ENCODE results near the gene GKN1.
"Not testable (repeated sequence)": the region's sequence is repeated elsewhere in the genome, so short reads cannot be mapped to it uniquely, and the experiment has no call there.

Gene GKN1

DNA sequence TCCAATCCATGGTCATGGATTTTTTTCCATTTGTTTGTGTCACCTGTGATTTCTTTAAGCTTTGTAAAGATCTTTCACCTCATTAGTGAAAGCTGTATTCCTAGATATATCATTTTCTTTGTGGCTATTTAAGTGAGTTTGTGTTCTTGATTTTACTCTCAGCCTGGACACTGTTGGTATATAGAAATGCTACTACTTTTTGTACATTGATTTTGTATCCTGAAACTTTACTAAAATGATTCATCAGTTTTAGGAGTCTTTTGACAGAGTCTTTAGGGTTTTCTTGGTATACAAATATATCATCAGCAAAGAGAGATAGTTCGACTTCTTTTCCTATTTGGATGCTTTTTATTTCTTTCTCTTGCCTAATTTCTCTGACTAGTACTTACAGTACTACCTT is 34.1 kb upstream of the GKN1 start:
- H3K27me3 Mint-ChIP-seq = peaks cover 70% of the 10 kb centered on the region
- H3K9me3 Mint-ChIP-seq = no peaks in the 10 kb centered on the region
- no peak overlapping the region for H3K27ac Mint-ChIP-seq (ENCODE audit: low read depth)
- H3K4me3 Mint-ChIP-seq = no peak overlapping the region
- DNase-seq (ENCODE audit: low spot score in 2 of 2) (no peak), ATAC-seq (replicated peaks; ENCODE audit: extremely low read depth, poor library complexity, severe bottlenecking) (no peak)
- peaks cover 6% of the 10 kb centered on the region for H3K4me1 Mint-ChIP-seq
- H3K36me3 Mint-ChIP-seq (ENCODE audit: insufficient read depth) = no peaks in the 10 kb centered on the region

DNA sequence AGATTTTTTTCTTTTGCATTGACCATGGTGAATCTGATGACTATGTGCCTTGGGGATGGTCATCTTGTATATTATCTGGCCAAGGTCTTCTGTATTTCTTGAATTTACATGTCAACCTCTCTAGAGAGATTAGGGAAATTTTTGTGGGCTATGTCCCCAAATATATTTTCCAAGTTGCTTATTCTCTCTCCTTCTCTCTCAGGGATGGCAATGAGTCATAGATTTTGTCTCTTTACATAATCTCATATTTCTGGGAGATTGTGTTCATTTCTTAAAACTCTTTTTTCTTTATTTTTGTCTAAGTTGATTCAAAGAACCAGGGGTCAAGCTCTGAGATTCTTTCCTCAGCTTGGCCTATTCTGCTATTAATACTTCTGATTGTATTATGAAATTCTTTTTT is 31.6 kb upstream of the GKN1 start:
- Mint-ChIP-seq H3K9me3 (no peaks in the 10 kb centered on the region), H3K27me3 (peaks cover 82% of the 10 kb centered on the region), H3K4me1 (peaks cover 6% of the 10 kb centered on the region), H3K27ac (ENCODE audit: low read depth) (no peak overlapping the region), H3K4me3 (no peak overlapping the region), H3K36me3 (ENCODE audit: insufficient read depth) (no peaks in the 10 kb centered on the region)
- DNase-seq (ENCODE audit: low spot score in 2 of 2) (no peak), ATAC-seq (replicated peaks; ENCODE audit: extremely low read depth, poor library complexity, severe bottlenecking) (no peak)

DNA sequence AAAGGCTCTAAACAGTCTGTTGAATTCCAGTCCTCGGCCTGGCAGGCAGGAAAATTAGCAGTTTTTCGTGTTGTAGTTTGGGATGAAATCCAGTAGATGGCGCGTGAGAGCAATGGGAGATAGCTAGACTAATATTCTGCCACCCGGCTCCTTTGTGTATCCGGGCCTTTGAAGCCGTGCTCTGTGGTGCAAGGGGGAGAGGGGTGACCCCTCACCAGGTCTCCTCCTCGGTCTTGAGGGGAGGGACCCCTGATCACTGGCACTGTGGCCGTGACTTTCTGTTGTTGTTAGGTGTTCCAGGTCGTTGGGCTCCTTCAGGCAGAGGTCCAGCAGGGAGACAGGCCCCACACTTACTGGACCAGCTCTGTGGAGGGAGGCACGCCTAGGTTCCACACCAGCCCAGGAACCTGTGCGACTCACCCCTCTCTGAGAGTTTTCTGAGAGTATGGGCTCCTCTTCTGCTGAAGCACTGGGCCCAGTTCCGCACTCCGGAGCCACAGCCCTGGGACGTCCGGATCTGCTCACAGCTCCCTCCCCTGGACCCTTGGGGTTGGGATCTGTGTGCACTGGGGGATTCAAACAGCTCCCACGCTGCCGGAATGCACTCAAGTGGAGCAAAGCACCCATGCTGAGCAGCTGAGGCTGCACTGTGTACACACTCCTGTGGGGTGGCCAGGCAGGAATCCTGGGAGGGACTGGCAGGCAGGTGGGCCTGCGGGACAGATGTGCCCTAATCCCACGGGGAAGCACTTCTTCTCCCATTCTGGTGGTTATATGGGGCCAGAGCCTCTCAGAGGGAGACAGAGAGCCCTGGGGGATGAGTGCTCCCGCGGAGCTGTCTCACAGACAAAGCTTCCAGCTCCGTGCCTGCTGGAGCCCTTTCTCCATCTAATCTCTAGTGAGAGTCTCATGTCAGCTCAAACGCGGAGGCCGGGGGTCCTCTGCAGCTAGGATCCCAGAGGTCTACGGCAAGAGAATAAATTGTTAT is 30.6 kb upstream of the GKN1 start:
- H3K27me3 Mint-ChIP-seq = peaks cover 90% of the 10 kb centered on the region
- peaks cover 6% of the 10 kb centered on the region for H3K4me1 Mint-ChIP-seq
- H3K4me3 Mint-ChIP-seq = no peak overlapping the region
- no peak overlapping the region for H3K27ac Mint-ChIP-seq (ENCODE audit: low read depth)
- peak; percentile 67 for ATAC-seq (replicated peaks; ENCODE audit: extremely low read depth, poor library complexity, severe bottlenecking)
- H3K9me3 Mint-ChIP-seq = no peaks in the 10 kb centered on the region
- no peaks in the 10 kb centered on the region for H3K36me3 Mint-ChIP-seq (ENCODE audit: insufficient read depth)
- peak; percentile 44 to 45 for DNase-seq (ENCODE audit: low spot score in 2 of 2)

DNA sequence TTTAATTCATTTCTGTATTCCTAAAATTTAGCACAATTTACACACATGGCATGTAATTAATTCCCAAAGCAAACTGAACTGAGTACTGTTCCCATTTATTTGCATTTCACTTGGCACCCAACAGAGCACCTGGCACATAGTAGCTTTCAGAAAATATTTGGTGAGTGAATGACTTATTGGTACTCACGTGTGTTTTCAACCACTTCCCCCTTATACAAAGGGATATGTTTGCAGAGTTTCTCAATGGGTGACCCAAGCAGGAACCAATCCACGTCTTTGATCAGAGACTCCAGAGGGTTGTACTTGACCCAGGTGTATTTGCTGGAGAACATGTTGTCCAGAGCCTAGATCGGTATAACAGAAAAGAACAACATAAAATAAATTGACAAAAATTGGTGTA is 28.3 kb upstream of the GKN1 start:
- no peaks in the 10 kb centered on the region for H3K9me3 Mint-ChIP-seq
- H3K27ac Mint-ChIP-seq (ENCODE audit: low read depth) = no peak overlapping the region
- DNase-seq (ENCODE audit: low spot score in 2 of 2) (no peak), ATAC-seq (replicated peaks; ENCODE audit: extremely low read depth, poor library complexity, severe bottlenecking) (no peak)
- no peak overlapping the region for H3K4me3 Mint-ChIP-seq
- H3K36me3 Mint-ChIP-seq (ENCODE audit: insufficient read depth) = no peaks in the 10 kb centered on the region
- H3K4me1 Mint-ChIP-seq = peaks cover 6% of the 10 kb centered on the region
- H3K27me3 Mint-ChIP-seq = peaks cover 83% of the 10 kb centered on the region

DNA sequence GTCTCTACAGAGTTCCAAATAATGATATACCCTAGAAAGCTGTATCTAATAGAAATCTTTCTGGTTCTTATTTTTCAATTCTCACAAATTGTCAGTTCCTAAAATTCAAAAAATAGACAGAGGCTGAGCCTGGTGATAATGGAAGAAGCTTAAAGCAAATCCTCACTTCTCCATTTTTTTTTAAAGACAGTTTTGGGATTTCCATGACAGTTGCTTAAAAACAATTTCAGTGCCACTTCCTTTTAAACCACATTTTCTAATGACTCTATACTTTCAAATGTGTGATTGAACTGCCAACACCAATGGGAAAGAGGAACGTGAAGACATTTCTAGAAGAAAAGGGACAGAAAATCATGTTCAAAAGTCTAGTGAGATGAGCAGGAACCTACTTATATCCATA is 25.7 kb upstream of the GKN1 start:
- Mint-ChIP-seq H3K27me3 (peaks cover 81% of the 10 kb centered on the region), H3K4me1 (peaks cover under 1% of the 10 kb centered on the region), H3K36me3 (ENCODE audit: insufficient read depth) (peaks cover 1% of the 10 kb centered on the region), H3K4me3 (no peak overlapping the region), H3K9me3 (no peaks in the 10 kb centered on the region), H3K27ac (ENCODE audit: low read depth) (no peak overlapping the region)
- DNase-seq (ENCODE audit: low spot score in 2 of 2) (no peak), ATAC-seq (replicated peaks; ENCODE audit: extremely low read depth, poor library complexity, severe bottlenecking) (no peak)

DNA sequence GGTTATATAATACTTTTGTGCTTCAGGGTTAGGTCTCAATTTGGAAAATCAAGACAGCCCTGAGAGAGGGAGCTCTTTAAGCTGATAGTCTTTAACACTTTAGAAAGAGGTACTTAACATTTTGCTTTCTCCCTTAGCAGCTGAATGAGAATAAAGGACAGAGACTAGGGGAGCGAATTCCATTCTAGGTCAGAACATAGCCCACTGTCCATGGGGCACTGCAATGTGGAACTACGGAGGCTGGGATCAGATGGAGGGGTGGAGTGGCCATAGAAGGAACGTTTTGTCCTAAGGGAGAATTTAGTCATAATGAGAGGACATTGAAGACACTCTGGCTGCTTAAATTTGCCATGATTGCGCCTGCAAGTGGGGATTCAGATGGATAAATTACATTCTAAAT is 22.5 kb upstream of the GKN1 start:
- ATAC-seq (replicated peaks; ENCODE audit: extremely low read depth, poor library complexity, severe bottlenecking) (no peak), DNase-seq (ENCODE audit: low spot score in 2 of 2) (no peak)
- H3K27ac Mint-ChIP-seq (ENCODE audit: low read depth) = no peak overlapping the region
- peaks cover 64% of the 10 kb centered on the region for H3K27me3 Mint-ChIP-seq
- no peaks in the 10 kb centered on the region for H3K9me3 Mint-ChIP-seq
- no peaks in the 10 kb centered on the region for H3K4me1 Mint-ChIP-seq
- peaks cover 1% of the 10 kb centered on the region for H3K36me3 Mint-ChIP-seq (ENCODE audit: insufficient read depth)
- no peak overlapping the region for H3K4me3 Mint-ChIP-seq

DNA sequence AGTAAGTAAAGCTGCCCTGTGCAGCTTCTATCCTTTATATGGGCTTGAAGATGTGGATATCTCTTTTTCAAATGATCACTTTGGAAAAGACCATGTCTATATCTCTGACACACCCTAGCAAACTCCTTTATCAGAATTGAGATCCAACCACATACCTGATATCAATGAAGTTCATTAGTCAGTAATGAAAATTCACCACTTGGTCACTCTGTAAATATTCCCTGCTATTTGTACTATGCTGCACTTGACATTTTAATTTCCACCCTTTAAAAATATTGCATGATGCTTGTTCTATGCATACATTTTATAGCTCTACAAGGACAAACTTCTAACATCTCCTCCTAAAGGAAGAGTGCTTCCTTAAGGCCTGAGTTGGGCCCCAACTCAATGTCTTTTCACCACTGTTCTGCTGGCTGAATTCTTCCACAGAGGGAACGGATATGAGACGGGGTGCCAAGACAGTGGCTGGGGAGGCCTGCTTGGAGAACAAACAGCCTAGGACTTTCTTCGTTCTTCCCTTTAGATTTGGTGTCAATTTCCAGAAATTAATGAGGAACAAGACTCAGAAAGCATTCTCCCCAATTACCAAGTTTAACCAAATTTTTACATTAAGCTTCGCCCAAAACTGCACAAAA is 21.4 kb upstream of the GKN1 start, which contains the start of gene GKN2:
Gene GKN2, minus strand, starts transcription at position 7 of the 635 bp plus-strand sequence. CDS start 32 bp downstream, outside the sequence.
- Mint-ChIP-seq H3K4me1 (no peaks in the 10 kb centered on the region), H3K27ac (ENCODE audit: low read depth) (no peak within 1 kb of the TSS), H3K4me3 (no peak within 1 kb of the TSS), H3K36me3 (ENCODE audit: insufficient read depth) (peaks cover 1% of the 10 kb centered on the region), H3K9me3 (no peaks in the 10 kb centered on the region), H3K27me3 (peaks cover 62% of the 10 kb centered on the region)
- ATAC-seq (replicated peaks; ENCODE audit: extremely low read depth, poor library complexity, severe bottlenecking) = no peak
- DNase-seq (ENCODE audit: low spot score in 2 of 2) = no peak

DNA sequence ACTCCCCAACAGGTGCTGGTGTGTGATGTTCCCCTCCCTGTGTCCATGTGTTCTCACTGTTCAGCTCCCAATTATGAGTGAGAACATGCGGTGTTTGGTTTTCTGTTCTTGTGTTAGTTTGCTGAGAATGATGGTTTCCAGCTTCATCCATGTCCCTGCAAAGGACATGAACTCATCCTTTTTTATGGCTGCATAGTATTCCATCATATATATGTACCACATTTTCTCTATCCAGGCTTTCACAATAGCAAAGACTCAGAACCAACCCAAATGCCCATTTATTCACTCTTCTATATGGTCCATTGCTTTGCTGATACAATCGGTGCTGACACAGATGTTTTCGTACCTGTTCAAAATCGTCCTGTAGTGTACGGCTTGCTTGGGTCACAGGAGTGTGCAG is 19.0 kb upstream of the GKN1 start:
- not testable (repeated sequence) for H3K4me3 Mint-ChIP-seq; DNase-seq (ENCODE audit: low spot score in 2 of 2); H3K36me3 Mint-ChIP-seq (ENCODE audit: insufficient read depth); H3K4me1 Mint-ChIP-seq; ATAC-seq (replicated peaks; ENCODE audit: extremely low read depth, poor library complexity, severe bottlenecking); H3K9me3 Mint-ChIP-seq; H3K27ac Mint-ChIP-seq (ENCODE audit: low read depth)
- peaks cover 56% of the 10 kb centered on the region for H3K27me3 Mint-ChIP-seq

DNA sequence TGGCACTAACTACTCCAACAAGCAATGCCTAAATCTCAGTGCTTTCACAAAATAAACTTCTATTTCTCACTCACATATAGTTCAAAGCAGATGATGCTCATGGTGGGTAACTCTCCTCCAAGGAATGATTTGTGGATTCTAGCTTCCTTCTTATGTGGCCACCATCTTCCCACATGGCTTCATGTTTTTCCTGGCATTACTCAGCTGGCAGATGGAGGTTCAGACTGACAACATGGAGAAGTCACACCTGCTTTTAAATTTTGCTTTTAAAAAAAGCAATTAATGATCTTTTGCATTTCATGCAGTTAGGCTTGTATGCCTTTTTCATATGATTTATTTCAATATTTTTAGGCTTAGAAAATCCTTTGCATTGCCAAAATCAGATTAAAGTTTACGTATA is 15.4 kb upstream of the GKN1 start:
- Mint-ChIP-seq H3K36me3 (ENCODE audit: insufficient read depth) (no peaks in the 10 kb centered on the region), H3K27me3 (peaks cover 51% of the 10 kb centered on the region), H3K27ac (ENCODE audit: low read depth) (no peak overlapping the region), H3K4me1 (no peaks in the 10 kb centered on the region), H3K4me3 (no peak overlapping the region), H3K9me3 (no peaks in the 10 kb centered on the region)
- DNase-seq (ENCODE audit: low spot score in 2 of 2) (no peak), ATAC-seq (replicated peaks; ENCODE audit: extremely low read depth, poor library complexity, severe bottlenecking) (no peak)

DNA sequence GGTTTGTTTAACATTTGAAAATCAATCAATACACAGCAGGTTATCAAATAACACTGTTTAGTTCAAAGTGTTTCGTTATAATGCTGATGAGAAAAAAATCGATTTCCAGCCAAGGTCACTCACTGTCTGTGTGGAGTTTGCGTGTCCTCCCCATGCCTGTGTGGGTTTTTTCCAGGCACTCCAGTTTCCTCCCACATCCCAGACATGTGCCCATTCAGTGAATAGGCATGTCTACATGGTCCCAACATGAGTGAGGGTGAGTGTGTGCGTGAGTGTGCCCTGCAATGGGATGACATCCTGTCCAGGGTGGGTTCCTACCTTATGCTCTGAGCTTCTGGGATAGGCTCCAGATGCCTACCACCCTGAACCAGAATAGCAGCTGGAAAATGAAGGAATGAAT is 13.1 kb upstream of the GKN1 start:
- no peaks in the 10 kb centered on the region for H3K36me3 Mint-ChIP-seq (ENCODE audit: insufficient read depth)
- no peaks in the 10 kb centered on the region for H3K9me3 Mint-ChIP-seq
- peaks cover 51% of the 10 kb centered on the region for H3K27me3 Mint-ChIP-seq
- H3K4me3 Mint-ChIP-seq = no peak overlapping the region
- H3K27ac Mint-ChIP-seq (ENCODE audit: low read depth) = no peak overlapping the region
- ATAC-seq (replicated peaks; ENCODE audit: extremely low read depth, poor library complexity, severe bottlenecking) (no peak), DNase-seq (ENCODE audit: low spot score in 2 of 2) (no peak)
- H3K4me1 Mint-ChIP-seq = no peaks in the 10 kb centered on the region

DNA sequence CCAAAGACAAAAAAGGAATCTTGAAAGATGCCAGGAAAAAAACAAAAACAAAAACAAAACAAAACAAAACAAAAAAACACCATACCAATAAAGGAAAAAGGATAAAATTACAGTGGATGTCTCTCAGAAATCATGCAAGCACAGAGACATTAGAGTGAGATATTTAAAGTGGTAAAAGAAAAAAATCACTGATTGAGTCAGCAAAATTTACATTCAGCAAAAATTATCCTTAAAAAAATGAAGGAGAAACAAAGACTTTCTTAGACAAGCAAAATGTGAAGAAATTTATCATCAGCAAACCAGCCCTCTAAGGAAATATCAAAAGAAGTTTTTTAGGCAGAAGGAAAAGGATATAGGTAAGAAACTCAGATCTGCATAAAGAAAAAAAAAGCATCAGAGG is 10.2 kb upstream of the GKN1 start:
- H3K4me3 Mint-ChIP-seq = no peak overlapping the region
- no peaks in the 10 kb centered on the region for H3K36me3 Mint-ChIP-seq (ENCODE audit: insufficient read depth)
- H3K27me3 Mint-ChIP-seq = peaks cover 42% of the 10 kb centered on the region
- H3K27ac Mint-ChIP-seq (ENCODE audit: low read depth) = no peak overlapping the region
- no peak for DNase-seq (ENCODE audit: low spot score in 2 of 2)
- H3K4me1 Mint-ChIP-seq = no peaks in the 10 kb centered on the region
- H3K9me3 Mint-ChIP-seq = no peaks in the 10 kb centered on the region
- no peak for ATAC-seq (replicated peaks; ENCODE audit: extremely low read depth, poor library complexity, severe bottlenecking)

DNA sequence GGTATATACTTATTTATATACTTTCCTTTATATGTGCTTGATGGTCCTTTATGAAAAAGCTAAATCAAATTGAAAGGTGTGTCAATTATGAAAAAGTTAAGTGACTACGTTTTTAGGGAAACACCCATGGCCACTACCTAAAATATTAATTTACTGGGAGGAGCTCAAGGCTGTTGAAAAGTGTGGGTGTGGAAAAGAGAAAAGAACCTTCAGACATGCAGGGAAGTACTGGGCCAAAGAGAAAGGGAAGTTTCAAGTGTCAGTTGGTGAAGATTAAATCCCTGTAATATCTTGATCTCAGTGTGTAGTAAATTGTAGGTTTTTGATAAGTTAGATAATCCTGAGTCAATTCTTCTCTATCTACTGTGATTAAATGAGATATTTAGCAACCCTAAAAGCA is 6.2 kb upstream of the GKN1 start:
- Mint-ChIP-seq H3K27me3 (peaks cover 30% of the 10 kb centered on the region), H3K27ac (ENCODE audit: low read depth) (no peak overlapping the region), H3K4me3 (no peak overlapping the region), H3K4me1 (no peaks in the 10 kb centered on the region), H3K9me3 (no peaks in the 10 kb centered on the region), H3K36me3 (ENCODE audit: insufficient read depth) (no peaks in the 10 kb centered on the region)
- DNase-seq (ENCODE audit: low spot score in 2 of 2) (no peak), ATAC-seq (replicated peaks; ENCODE audit: extremely low read depth, poor library complexity, severe bottlenecking) (no peak)
